Right lobe of liver (tissue), 6 donors: ENCODE measurements around the gene MAEA. TPM values are rescaled to one million over a fixed set of nuclear protein-coding genes. Genes with fewer than 3 reads are reported as not detected.
A peak's percentile ranks its signal among the peaks of the same experiment; 100 is the strongest.

ENCODE experiments used
- ATAC-seq, 4 donors: fragments of 200-7000 bp; cut with Tn5 transposase; one replicate each; pipeline ENCODE4 v1.9.1; 2020; ENCODE audit warnings: mild to moderate bottlenecking in 4 of 4, moderate library complexity in 4 of 4
- DNase-seq, 3 donors: peaks; one replicate each; pipeline ENCODE4 v3.0.0-alpha.2; 2020
- H3K27ac ChIP-seq, 3 donors: fragments of 200-600 bp; one replicate each; pipeline ENCODE4 v1.8.0; 2022
- H3K27me3 ChIP-seq, 2 donors: fragments of 200-600 bp; one replicate each; pipeline ENCODE4 v1.8.0; 2022
- H3K36me3 ChIP-seq, 4 donors: fragments of 200-600 bp; sonication (generic) in 1 of 4; one replicate each; pipeline versions ENCODE4 v1.5.1 to v1.8.0; 2017 to 2022; ENCODE audit warnings: control low read depth in 1 of 4
- H3K4me1 ChIP-seq, 4 donors: fragments of 200-600 bp; sonication (generic) in 1 of 4; one replicate each; pipeline versions ENCODE4 v1.5.1 to v1.8.0; 2017 to 2022; ENCODE audit warnings: control low read depth in 1 of 4
- H3K4me3 ChIP-seq, 3 donors: fragments of 200-600 bp; one replicate each; pipeline ENCODE4 v1.8.0; 2022
- H3K9me3 ChIP-seq, 4 donors: fragments of 200-600 bp; sonication (generic) in 1 of 4; one replicate each; pipeline versions ENCODE4 v1.5.1 to v1.8.0; 2017 to 2022; ENCODE audit warnings: control low read depth in 1 of 4
- POLR2A ChIP-seq: fragments of 450-650 bp; IDR thresholded peaks from one replicate; pipeline ENCODE4 v1.6.1; 2017; ENCODE audit warnings: antibody characterized with exemption, mild to moderate bottlenecking
- WGBS: methylation state at CpG from one replicate; pipeline ENCODE4 v1.1.6; 2018; ENCODE audit warnings: low coverage, low lambda C conversion rate; ENCODE audit not compliant: insufficient coverage; ENCODE audit errors: missing lambda C conversion rate; 5-methylcytosine and 5-hydroxymethylcytosine counted together
- intact Hi-C, 2 donors: fragments of 100-400 bp; cut with DNase I; formaldehyde crosslinking; loops; one replicate each; pipeline versions ENCODE4 v1.11.2 to v1.14.1; 2022
- total RNA-seq, 6 experiments: library from RNA; depleted of rRNA in 2 of 6; stranded (reverse); fragments of >200 nt in 2 of 6; fragmentation: NEBNext Ultra II Directional in 3 of 6; extraction: Animal tissue kit (Norgen Biotek cat#: 25700) in 3 of 6; gene quantifications; one replicate each; pipeline versions ENCODE4 v1.1.0 to v1.2.4, GENCODE V29; 2016 to 2023
- TF ChIP-seq, protein P1 (sequence below), 4 donors: fragments of 200-600 bp in 3 of 4; fragments of 450-650 bp in 1 of 4; IDR thresholded peaks; one replicate each; pipeline versions ENCODE4 v1.5.1 to v1.8.0; 2016 to 2022; ENCODE audit warnings: antibody characterized with exemption in 4 of 4, mild to moderate bottlenecking in 2 of 4
- donor health status: DM: no; HTN: yes; CAD: no.
- donor health status: DM: no; HTN: no; CAD: no.
- donor health status: DM: no; HTN: no; CAD: no.
- donor health status: DM: no; HTN: yes; CAD: no.
- donor health status: DM: no; HTN: yes; CAD: no.

MAEA gene
- total RNA-seq, 6 experiments from 2014 or later, result 24.3 to 42.0 (median 27.9) TPM

DNA sequence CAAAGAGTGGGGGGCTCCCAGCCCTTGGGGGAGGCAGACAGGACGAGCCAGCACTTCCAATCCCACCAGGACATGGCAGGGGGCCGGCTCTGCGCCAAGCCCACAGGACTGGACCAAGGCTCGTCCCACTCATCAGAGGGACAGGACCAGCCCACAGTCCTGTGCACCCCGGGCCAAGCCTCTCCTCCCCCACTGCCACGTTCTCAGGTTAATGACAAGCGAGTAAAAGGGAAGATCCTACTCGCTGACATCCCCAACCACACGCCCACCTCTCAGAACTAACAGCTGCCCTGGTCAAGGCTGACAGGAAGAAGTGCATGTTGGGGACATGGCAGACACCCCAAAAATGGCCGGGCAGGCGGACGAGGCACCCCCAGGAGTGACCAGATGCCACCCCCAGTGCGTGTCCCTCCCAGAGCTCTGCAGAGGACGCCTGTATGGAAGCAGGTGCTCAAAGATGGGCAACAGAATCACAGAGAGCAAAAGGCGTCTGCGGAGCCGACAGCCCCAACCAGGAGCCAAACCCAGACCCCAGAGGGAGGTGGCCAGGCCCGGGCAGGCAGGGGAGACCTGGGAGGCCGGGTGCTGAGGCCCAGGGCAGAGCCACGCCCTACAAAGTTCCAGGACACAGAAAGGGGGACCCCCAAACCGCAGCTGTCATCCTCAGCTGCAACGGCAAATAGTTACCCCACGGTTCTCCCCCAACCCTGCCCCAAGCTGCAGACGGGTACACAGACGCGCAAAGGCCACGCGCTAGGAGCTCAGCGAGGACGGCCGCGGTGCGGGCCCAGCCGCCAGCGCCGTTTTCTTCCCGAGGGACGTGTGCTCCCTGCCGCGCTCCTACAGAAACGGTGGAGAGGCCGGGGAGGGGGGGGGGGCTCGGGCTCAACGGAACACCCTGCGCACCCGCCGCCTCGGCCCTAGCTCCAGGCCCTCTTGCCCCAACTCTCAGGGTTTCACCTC, 42.5 kb upstream of the MAEA start:
- peak overlapping the region; percentile 84 to 92 (median 91) for H3K27ac ChIP-seq
- TF ChIP-seq POLR2A, result no peak
- TF ChIP-seq, protein P1, sequence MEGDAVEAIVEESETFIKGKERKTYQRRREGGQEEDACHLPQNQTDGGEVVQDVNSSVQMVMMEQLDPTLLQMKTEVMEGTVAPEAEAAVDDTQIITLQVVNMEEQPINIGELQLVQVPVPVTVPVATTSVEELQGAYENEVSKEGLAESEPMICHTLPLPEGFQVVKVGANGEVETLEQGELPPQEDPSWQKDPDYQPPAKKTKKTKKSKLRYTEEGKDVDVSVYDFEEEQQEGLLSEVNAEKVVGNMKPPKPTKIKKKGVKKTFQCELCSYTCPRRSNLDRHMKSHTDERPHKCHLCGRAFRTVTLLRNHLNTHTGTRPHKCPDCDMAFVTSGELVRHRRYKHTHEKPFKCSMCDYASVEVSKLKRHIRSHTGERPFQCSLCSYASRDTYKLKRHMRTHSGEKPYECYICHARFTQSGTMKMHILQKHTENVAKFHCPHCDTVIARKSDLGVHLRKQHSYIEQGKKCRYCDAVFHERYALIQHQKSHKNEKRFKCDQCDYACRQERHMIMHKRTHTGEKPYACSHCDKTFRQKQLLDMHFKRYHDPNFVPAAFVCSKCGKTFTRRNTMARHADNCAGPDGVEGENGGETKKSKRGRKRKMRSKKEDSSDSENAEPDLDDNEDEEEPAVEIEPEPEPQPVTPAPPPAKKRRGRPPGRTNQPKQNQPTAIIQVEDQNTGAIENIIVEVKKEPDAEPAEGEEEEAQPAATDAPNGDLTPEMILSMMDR (IDR thresholded peaks at IDR 0.05), result no peak
- ATAC-seq (no peak), DNase-seq (peak; percentile 21 to 59 (median 47))
- peaks cover 0 to 51% (median 27%) of the 10 kb centered on the region in 4 donors for H3K4me1 ChIP-seq
- no peaks in the 10 kb centered on the region for H3K27me3 ChIP-seq
- H3K4me3 ChIP-seq, result peak overlapping the region; percentile 94 to 96 (median 95)
- WGBS, result 0% methylated on average over 7 of the region's 48 CpGs
- intact Hi-C loops, result loop anchor here (5.0 to 10.0 kb wide), 4 partner anchors 82 to 112 kb away; partner anchors contain the start of gene UVSSA (in 1 of the 2)
- H3K36me3 ChIP-seq, result no peaks in the 10 kb centered on the region
- H3K9me3 ChIP-seq, result no peaks in the 10 kb centered on the region

DNA sequence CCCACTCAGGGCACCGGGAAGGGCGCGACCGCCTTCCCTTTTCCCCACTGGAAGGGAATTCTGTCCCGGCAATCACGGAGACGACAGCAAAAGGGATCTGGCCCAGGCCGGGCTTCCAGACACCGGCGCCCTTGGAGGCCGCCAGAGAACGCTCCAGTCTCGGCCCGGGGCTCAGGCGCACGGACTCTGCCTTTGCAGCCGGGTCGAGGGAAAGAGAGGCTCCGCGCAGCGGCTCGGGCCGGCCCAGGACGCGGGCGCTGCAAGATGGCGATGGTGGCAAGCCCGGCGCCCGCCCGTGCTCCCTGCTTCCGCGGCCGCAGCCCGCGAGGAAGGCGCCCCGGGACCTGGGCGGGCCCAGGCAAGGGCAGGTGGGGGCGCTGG, 41.8 kb upstream of the MAEA start:
- peak overlapping the region; percentile 84 to 92 (median 91) for H3K27ac ChIP-seq
- H3K4me1 ChIP-seq, result peaks cover 0 to 44% (median 24%) of the 10 kb centered on the region in 4 donors
- ATAC-seq (peak in 2 of 4 donors; percentile 12 to 23), DNase-seq (no peak)
- no peaks in the 10 kb centered on the region for H3K9me3 ChIP-seq
- no peaks in the 10 kb centered on the region for H3K27me3 ChIP-seq
- TF ChIP-seq, protein P1 (IDR thresholded peaks at IDR 0.05), result no peak
- TF ChIP-seq POLR2A, result no peak
- whole genome bisulfite sequencing, result no CpG with 5 or more reads among the region's 40 CpGs
- H3K4me3 ChIP-seq, result peak overlapping the region; percentile 94 to 96 (median 95)
- intact Hi-C loops, result loop anchor here (5.0 to 10.0 kb wide), 4 partner anchors 83 to 113 kb away; partner anchors contain the start of gene UVSSA (in 1 of the 2)
- no peaks in the 10 kb centered on the region for H3K36me3 ChIP-seq

DNA sequence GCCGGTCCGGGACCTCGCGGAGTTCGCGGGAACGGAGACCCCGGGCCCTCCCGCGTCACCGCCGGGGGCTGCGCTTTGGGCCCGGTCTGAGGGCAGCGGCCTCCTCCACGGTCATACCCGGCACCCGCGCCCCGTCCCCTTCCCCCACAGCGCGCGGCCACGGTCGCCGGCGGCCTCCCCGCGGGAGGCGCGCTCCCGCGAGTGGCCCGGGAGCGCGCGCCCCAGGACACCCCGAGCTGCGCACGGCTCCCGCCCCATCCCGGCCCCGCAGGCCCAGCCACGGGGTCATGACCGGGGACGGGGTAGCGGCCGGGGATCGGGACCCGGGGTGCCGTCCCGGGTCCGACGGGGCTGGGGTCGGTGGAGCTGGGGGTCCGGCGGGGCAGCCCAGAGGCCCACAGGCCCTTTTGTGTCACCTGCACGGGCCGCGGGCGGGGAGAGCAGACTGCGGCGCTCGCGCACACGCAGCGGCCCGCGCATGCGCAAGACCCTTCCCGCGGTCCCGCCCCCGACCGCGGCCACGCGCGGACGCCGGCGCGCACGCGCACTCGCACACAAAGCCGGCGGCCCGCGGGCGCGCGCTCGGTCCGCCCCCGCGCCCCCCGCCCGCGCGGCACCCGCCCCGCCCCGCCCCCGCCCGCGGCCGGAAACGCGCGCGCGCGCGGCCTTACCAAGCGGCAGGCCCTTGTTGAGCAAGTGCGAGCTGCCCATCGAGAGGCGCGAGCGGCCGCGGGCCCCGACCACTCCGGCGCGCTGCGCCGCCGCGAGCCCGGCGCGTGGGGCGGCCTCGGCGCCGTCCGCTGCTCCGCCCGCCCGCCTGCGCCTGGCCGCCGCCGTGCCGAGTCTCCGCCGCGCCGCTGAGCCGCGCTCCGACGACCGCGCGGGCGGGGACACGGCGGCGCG, 41.2 kb upstream of the MAEA start, which contains the start of gene CTBP1:
TSS of gene CTBP1 (minus strand) at position 886 of the 903 bp plus-strand sequence. CDS start 7,799 bp downstream, outside the sequence.
- TF ChIP-seq POLR2A, result peak; percentile 80
- TF ChIP-seq, protein P1 (IDR thresholded peaks at IDR 0.05), result no peak
- Histone ChIP-seq H3K36me3 (no peaks in the 10 kb centered on the region), H3K27ac (peak within 1 kb of the TSS; percentile 84 to 93 (median 92)), H3K4me1 (peaks cover 0 to 38% (median 19%) of the 10 kb centered on the region in 4 donors), H3K27me3 (no peaks in the 10 kb centered on the region), H3K9me3 (no peaks in the 10 kb centered on the region), H3K4me3 (peak within 1 kb of the TSS; percentile 94 to 96 (median 95))
- WGBS, result no CpG with 5 or more reads among the region's 163 CpGs
- ATAC-seq (peak; percentile 70 to 81 (median 76)), DNase-seq (peak; percentile 82 to 87 (median 86))
- intact Hi-C loops, result loop anchor here (5.0 to 10.0 kb wide), 4 partner anchors 84 to 114 kb away; partner anchors contain the start of gene UVSSA (in 1 of the 2)
